Left forelimb (tissue), 1 donor: ENCODE results near the gene FRYL.
"Not testable (repeated sequence)": the region's sequence is repeated elsewhere in the genome, so short reads cannot be mapped to it uniquely, and the experiment has no call there.

Source experiments
- DNase-seq: peaks from one replicate; pipeline ENCODE4 v3.0.0-alpha.2; 2018; ENCODE audit warnings: low spot score

Gene FRYL

GRCh38 chr4:48746608-48747362 is 33.3 kb downstream of the FRYL start:
- DNase-seq = no peak

- DNase-seq = not testable (repeated sequence)
Measured at GRCh38 chr4:48745223-48745622, 34.9 kb downstream of the FRYL start.

- DNase-seq = no peak
Measured at GRCh38 chr4:48742412-48742811, 37.7 kb downstream of the FRYL start.

GRCh38 chr4:48739560-48740019 is 40.5 kb downstream of the FRYL start:
- DNase-seq = no peak

GRCh38 chr4:48738856-48739255 is 41.2 kb downstream of the FRYL start:
- DNase-seq = no peak

- not testable (repeated sequence) for DNase-seq
Measured at GRCh38 chr4:48728906-48729496, 51.1 kb downstream of the FRYL start.

GRCh38 chr4:48727666-48728459 is 52.2 kb downstream of the FRYL start:
- no peak for DNase-seq

- no peak for DNase-seq
Measured at GRCh38 chr4:48725414-48725813, 54.7 kb downstream of the FRYL start.

GRCh38 chr4:48722509-48723446 is 57.3 kb downstream of the FRYL start:
- DNase-seq = no peak

GRCh38 chr4:48720459-48720858 is 59.6 kb downstream of the FRYL start:
- DNase-seq = no peak

- DNase-seq = no peak
Measured at GRCh38 chr4:48718818-48719465, 61.1 kb downstream of the FRYL start.

GRCh38 chr4:48716285-48716684 is 63.8 kb downstream of the FRYL start:
- not testable (repeated sequence) for DNase-seq

GRCh38 chr4:48710446-48711209 is 69.5 kb downstream of the FRYL start:
- DNase-seq = no peak

GRCh38 chr4:48709901-48710300 is 70.2 kb downstream of the FRYL start:
- no peak for DNase-seq

- DNase-seq = no peak
Measured at GRCh38 chr4:48708610-48709009, 71.5 kb downstream of the FRYL start.

- no peak for DNase-seq
Measured at GRCh38 chr4:48706736-48707135, 73.3 kb downstream of the FRYL start.

- no peak for DNase-seq
Measured at GRCh38 chr4:48705609-48706008, 74.5 kb downstream of the FRYL start.

GRCh38 chr4:48704091-48704802 is 75.8 kb downstream of the FRYL start:
- DNase-seq = no peak

GRCh38 chr4:48699475-48699874 is 80.6 kb downstream of the FRYL start:
- DNase-seq = no peak
